Measurements from ENCODE around the gene HGD.
"Not testable (repeated sequence)": the region's sequence is repeated elsewhere in the genome, so short reads cannot be mapped to it uniquely, and the experiment has no call there.

The HGD gene

GRCh38 chr3:120636795-120637401 lies 45.1 kb downstream of the HGD start:
- no peak for DNase-seq

- DNase-seq = no peak
These were observed 47.5 kb downstream of the HGD start for GRCh38 chr3:120634539-120634938.

GRCh38 chr3:120625159-120625586 lies 56.9 kb downstream of the HGD start:
- DNase-seq = no peak

- no peak for DNase-seq
These were observed 58.3 kb downstream of the HGD start for GRCh38 chr3:120623727-120624093.

GRCh38 chr3:120622870-120623726 lies 58.9 kb downstream of the HGD start:
- DNase-seq = peak; percentile 35

GRCh38 chr3:120622457-120622856 lies 59.6 kb downstream of the HGD start:
- no peak for DNase-seq

- not testable (repeated sequence) for DNase-seq
These were observed 65.3 kb downstream of the HGD start for GRCh38 chr3:120616745-120617144.

- DNase-seq = peak; percentile 55
These were observed 66.0 kb downstream of the HGD start for GRCh38 chr3:120615847-120616609.

GRCh38 chr3:120614765-120615164 lies 67.3 kb downstream of the HGD start:
- peak; percentile 32 for DNase-seq

GRCh38 chr3:120608506-120608905 lies 73.5 kb downstream of the HGD start:
- no peak for DNase-seq

- no peak for DNase-seq
These were observed 77.3 kb downstream of the HGD start for GRCh38 chr3:120604784-120605183.

GRCh38 chr3:120604382-120604781 lies 77.7 kb downstream of the HGD start:
- DNase-seq = no peak

GRCh38 chr3:120602682-120603081 lies 79.4 kb downstream of the HGD start:
- no peak for DNase-seq

- no peak for DNase-seq
These were observed 80.5 kb downstream of the HGD start for GRCh38 chr3:120601554-120601953.

- DNase-seq = no peak
These were observed 82.8 kb downstream of the HGD start for GRCh38 chr3:120599211-120599610.

GRCh38 chr3:120597445-120598049 lies 84.5 kb downstream of the HGD start:
- DNase-seq = peak; percentile 33

GRCh38 chr3:120596853-120597223 lies 85.2 kb downstream of the HGD start:
- DNase-seq = no peak

- DNase-seq = peak; percentile 99
These were observed 85.8 kb downstream of the HGD start, which contains the start of gene NDUFB4 for GRCh38 chr3:120596116-120596852. Gene NDUFB4, plus strand, starts transcription at chr3:120596336. Its CDS starts 24 bp downstream, at chr3:120596360.

GRCh38 chr3:120595788-120596115 lies 86.3 kb downstream of the HGD start:
- no peak for DNase-seq

- DNase-seq = no peak
These were observed 94.6 kb downstream of the HGD start for GRCh38 chr3:120587332-120587975.

Measured in suppressor macrophage treated with lipopolysaccharide for 4 hours (primary cell).